MM.1S (cell line): ENCODE measurements around the gene PCDHB13.
"Not testable (repeated sequence)": the region's sequence is repeated elsewhere in the genome, so short reads cannot be mapped to it uniquely, and the experiment has no call there.

Experiments
- DNase-seq: peaks from one replicate; pipeline ENCODE4 v3.0.0-alpha.2; 2015
- H2AFZ ChIP-seq: fragments of 300-600 bp; sonication (generic); 2 replicates; pipeline ENCODE4 v1.6.0; 2016; ENCODE audit warnings: antibody characterized with exemption, low read length
- H3F3A ChIP-seq: fragments of 300-600 bp; sonication (generic); 2 replicates; pipeline ENCODE4 v1.6.1; 2016; ENCODE audit warnings: mild to moderate bottlenecking, antibody characterized with exemption, low read length, moderate library complexity, mixed read lengths; ENCODE audit not compliant: insufficient read depth
- H3K27ac ChIP-seq: fragments of 300-600 bp; sonication (generic); 2 replicates; pipeline ENCODE4 v1.5.1; 2016; ENCODE audit warnings: mild to moderate bottlenecking, low read length
- H3K27me3 ChIP-seq: fragments of 300-600 bp; sonication (generic); replicated peaks from 2 replicates; pipeline ENCODE4 v1.6.0; 2016; ENCODE audit warnings: low read length; ENCODE audit not compliant: insufficient read depth
- H3K36me3 ChIP-seq: fragments of 300-600 bp; sonication (generic); replicated peaks from 2 replicates; pipeline ENCODE4 v1.6.1; 2016; ENCODE audit warnings: mild to moderate bottlenecking, low read length, mixed read lengths; ENCODE audit not compliant: insufficient read depth
- H3K4me1 ChIP-seq: fragments of 300-600 bp; sonication (generic); 2 replicates; pipeline ENCODE4 v1.6.1; 2016; ENCODE audit warnings: low read length, mixed read lengths
- H3K4me2 ChIP-seq: fragments of 300-600 bp; sonication (generic); 2 replicates; pipeline ENCODE4 v1.6.0; 2016; ENCODE audit warnings: low read depth, low read length
- H3K4me3 ChIP-seq: fragments of 300-600 bp; sonication (generic); 2 replicates; pipeline ENCODE4 v1.5.1; 2016; ENCODE audit warnings: low read length, mixed read lengths
- H3K79me2 ChIP-seq: fragments of 300-600 bp; sonication (generic); 2 replicates; pipeline ENCODE4 v1.6.1; 2016; ENCODE audit warnings: mixed run types, low read length, mixed read lengths
- H3K9ac ChIP-seq: fragments of 300-600 bp; sonication (generic); 2 replicates; pipeline ENCODE4 v1.6.1; 2016; ENCODE audit warnings: low read length, mixed read lengths
- H3K9me2 ChIP-seq: fragments of 300-600 bp; sonication (generic); replicated peaks from 2 replicates; pipeline ENCODE4 v1.6.1; 2016; ENCODE audit warnings: mild to moderate bottlenecking, low read length, mixed read lengths; ENCODE audit not compliant: insufficient read depth
- H3K9me3 ChIP-seq: fragments of 300-600 bp; sonication (generic); replicated peaks from 2 replicates; pipeline ENCODE4 v1.6.1; 2016; ENCODE audit warnings: mild to moderate bottlenecking, low read length, mixed read lengths; ENCODE audit not compliant: insufficient read depth
- H4K20me1 ChIP-seq: fragments of 300-600 bp; sonication (generic); 2 replicates; pipeline ENCODE4 v1.6.1; 2016; ENCODE audit warnings: mild to moderate bottlenecking, low read length, moderate library complexity, mixed read lengths; ENCODE audit not compliant: insufficient read depth
- EZH2 ChIP-seq: fragments of 300-600 bp; sonication (generic); optimal IDR thresholded peaks from 2 replicates; pipeline ENCODE3; 2017; ENCODE audit warnings: low read depth, mild to moderate bottlenecking, antibody characterized with exemption, low read length, mixed read lengths
- EZH2phosphoT487 ChIP-seq: fragments of 300-600 bp; sonication (generic); IDR thresholded peaks from 2 replicates; pipeline ENCODE4 v1.6.1; 2018; ENCODE audit warnings: antibody characterized with exemption, low read length
- TF ChIP-seq, protein P1 (sequence below): fragments of 300-600 bp; sonication (generic); IDR thresholded peaks from 2 replicates; pipeline ENCODE4 v1.5.1; 2016; ENCODE audit warnings: antibody characterized with exemption, low read length, mixed read lengths

The PCDHB13 gene

DNA sequence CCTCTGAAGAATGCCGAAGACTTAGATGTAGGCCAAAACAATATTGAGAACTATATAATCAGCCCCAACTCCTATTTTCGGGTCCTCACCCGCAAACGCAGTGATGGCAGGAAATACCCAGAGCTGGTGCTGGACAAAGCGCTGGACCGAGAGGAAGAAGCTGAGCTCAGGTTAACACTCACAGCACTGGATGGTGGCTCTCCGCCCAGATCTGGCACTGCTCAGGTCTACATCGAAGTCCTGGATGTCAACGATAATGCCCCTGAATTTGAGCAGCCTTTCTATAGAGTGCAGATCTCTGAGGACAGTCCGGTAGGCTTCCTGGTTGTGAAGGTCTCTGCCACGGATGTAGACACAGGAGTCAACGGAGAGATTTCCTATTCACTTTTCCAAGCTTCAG, 864 bp downstream of the PCDHB13 start:
- not testable (repeated sequence) for H3K9me2 ChIP-seq, H3K9ac ChIP-seq, H3K36me3 ChIP-seq, H4K20me1 ChIP-seq, H3F3A ChIP-seq, H3K4me1 ChIP-seq, H2AFZ ChIP-seq, H3K9me3 ChIP-seq, H3K27ac ChIP-seq, H3K27me3 ChIP-seq, H3K4me3 ChIP-seq, H3K4me2 ChIP-seq, H3K79me2 ChIP-seq, DNase-seq

DNA sequence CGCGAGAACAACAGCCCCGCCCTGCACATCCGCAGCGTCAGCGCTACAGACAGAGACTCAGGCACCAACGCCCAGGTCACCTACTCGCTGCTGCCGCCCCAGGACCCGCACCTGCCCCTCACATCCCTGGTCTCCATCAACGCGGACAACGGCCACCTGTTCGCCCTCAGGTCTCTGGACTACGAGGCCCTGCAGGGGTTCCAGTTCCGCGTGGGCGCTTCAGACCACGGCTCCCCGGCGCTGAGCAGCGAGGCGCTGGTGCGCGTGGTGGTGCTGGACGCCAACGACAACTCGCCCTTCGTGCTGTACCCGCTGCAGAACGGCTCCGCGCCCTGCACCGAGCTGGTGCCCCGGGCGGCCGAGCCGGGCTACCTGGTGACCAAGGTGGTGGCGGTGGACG, 1.8 kb downstream of the PCDHB13 start:
- H3K4me2 ChIP-seq, H4K20me1 ChIP-seq, H3K36me3 ChIP-seq, DNase-seq, H2AFZ ChIP-seq, H3F3A ChIP-seq, H3K27ac ChIP-seq, H3K79me2 ChIP-seq, H3K27me3 ChIP-seq, H3K9me3 ChIP-seq, H3K4me1 ChIP-seq, H3K9me2 ChIP-seq, H3K4me3 ChIP-seq, H3K9ac ChIP-seq: not testable (repeated sequence)

DNA sequence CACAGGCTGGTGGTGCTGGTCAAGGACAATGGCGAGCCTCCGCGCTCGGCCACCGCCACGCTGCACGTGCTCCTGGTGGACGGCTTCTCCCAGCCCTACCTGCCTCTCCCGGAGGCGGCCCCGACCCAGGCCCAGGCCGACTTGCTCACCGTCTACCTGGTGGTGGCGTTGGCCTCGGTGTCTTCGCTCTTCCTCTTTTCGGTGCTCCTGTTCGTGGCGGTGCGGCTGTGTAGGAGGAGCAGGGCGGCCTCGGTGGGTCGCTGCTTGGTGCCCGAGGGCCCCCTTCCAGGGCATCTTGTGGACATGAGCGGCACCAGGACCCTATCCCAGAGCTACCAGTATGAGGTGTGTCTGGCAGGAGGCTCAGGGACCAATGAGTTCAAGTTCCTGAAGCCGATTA, 2.3 kb downstream of the PCDHB13 start:
- H3F3A ChIP-seq, H3K9ac ChIP-seq, H3K36me3 ChIP-seq, H2AFZ ChIP-seq, DNase-seq, H3K79me2 ChIP-seq, H3K27ac ChIP-seq, H3K4me3 ChIP-seq, H3K27me3 ChIP-seq, H3K9me2 ChIP-seq, H3K9me3 ChIP-seq, H4K20me1 ChIP-seq, H3K4me1 ChIP-seq, H3K4me2 ChIP-seq: not testable (repeated sequence)

DNA sequence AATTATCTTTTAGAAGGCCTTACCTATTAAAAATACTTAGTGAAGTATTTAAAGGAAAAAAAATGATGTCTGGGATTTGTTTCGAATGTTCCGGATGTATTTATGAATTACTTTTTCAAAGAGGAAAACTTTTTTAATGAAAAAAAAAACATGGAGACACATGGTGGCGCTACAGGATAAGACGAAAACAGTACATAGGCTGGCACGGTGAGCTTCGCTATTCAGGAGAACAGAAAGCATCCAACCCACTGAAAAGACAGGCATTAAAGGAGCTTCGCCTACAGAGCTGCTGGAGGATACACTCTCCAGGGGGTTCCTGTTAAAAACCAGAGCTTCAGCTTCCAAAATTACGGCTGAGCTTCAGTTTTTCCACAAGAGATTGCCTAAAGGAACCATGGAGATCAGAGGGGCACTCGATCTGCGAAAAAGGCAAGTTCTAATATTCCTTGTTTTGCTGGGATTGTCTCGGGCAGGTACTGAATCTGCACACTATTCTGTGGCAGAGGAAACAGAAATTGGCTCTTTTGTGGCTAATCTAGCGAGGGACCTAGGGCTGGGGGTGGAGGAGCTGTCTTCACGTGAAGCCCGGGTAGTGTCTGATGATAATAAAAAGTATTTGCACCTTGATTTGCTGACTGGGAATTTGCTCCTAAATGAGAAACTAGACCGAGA, 9.5 kb downstream of the PCDHB13 start, which contains the start of gene PCDHB14:
Gene PCDHB14 (plus strand): TSS at position 232 of the 672 bp plus-strand sequence. CDS start 163 bp downstream, at position 395.
- Histone ChIP-seq H3K27ac (no peak within 1 kb of the TSS), H3K36me3 (no peaks in the 10 kb centered on the region), H4K20me1 (no peaks in the 10 kb centered on the region), H3K27me3 (no peaks in the 10 kb centered on the region), H2AFZ (peak within 1 kb of the TSS; percentile 94), H3K4me1 (no peaks in the 10 kb centered on the region), H3K9ac (peak within 1 kb of the TSS; percentile 34; the same call in 1 of the 2 replicates), H3F3A (no peaks in the 10 kb centered on the region), H3K9me3 (no peaks in the 10 kb centered on the region), H3K79me2 (no peaks in the 10 kb centered on the region), H3K4me3 (peak within 1 kb of the TSS; percentile 65), H3K9me2 (no peaks in the 10 kb centered on the region), H3K4me2 (peak within 1 kb of the TSS; percentile 90)
- TF ChIP-seq, protein P1, sequence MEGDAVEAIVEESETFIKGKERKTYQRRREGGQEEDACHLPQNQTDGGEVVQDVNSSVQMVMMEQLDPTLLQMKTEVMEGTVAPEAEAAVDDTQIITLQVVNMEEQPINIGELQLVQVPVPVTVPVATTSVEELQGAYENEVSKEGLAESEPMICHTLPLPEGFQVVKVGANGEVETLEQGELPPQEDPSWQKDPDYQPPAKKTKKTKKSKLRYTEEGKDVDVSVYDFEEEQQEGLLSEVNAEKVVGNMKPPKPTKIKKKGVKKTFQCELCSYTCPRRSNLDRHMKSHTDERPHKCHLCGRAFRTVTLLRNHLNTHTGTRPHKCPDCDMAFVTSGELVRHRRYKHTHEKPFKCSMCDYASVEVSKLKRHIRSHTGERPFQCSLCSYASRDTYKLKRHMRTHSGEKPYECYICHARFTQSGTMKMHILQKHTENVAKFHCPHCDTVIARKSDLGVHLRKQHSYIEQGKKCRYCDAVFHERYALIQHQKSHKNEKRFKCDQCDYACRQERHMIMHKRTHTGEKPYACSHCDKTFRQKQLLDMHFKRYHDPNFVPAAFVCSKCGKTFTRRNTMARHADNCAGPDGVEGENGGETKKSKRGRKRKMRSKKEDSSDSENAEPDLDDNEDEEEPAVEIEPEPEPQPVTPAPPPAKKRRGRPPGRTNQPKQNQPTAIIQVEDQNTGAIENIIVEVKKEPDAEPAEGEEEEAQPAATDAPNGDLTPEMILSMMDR, result peak; percentile 61
- TF ChIP-seq EZH2, result no peak
- no peak for TF ChIP-seq EZH2phosphoT487
- DNase-seq, result peak; percentile 75

DNA sequence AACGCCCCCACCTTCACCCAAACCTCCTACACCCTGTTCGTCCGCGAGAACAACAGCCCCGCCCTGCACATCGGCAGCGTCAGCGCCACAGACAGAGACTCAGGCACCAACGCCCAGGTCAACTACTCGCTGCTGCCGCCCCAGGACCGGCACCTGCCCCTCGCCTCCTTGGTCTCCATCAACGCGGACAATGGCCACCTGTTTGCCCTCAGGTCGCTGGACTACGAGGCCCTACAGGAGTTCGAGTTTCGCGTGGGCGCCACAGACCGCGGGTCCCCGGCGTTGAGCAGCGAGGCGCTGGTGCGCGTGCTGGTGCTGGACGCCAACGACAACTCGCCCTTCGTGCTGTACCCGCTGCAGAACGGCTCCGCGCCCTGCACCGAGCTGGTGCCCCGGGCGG, 11.1 kb downstream of the PCDHB13 start:
- H3K79me2 ChIP-seq, H3K27ac ChIP-seq, H3K27me3 ChIP-seq, H3K9me3 ChIP-seq, H2AFZ ChIP-seq, H3K9me2 ChIP-seq, H3K4me2 ChIP-seq, H3K36me3 ChIP-seq, H3K4me1 ChIP-seq, H4K20me1 ChIP-seq, H3K9ac ChIP-seq, H3F3A ChIP-seq, H3K4me3 ChIP-seq, DNase-seq: not testable (repeated sequence)

DNA sequence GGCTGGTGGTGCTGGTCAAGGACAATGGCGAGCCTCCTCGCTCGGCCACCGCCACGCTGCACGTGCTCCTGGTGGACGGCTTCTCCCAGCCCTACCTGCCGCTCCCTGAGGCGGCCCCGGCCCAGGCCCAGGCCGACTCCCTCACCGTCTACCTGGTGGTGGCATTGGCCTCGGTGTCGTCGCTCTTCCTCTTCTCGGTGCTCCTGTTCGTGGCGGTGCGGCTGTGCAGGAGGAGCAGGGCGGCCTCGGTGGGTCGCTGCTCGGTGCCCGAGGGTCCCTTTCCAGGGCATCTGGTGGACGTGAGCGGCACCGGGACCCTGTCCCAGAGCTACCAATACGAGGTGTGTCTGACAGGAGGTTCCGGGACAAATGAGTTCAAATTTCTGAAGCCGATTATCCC, 11.7 kb downstream of the PCDHB13 start:
- H3K4me2 ChIP-seq, DNase-seq, H3K9ac ChIP-seq, H3K4me3 ChIP-seq, H3K36me3 ChIP-seq, H3K79me2 ChIP-seq, H3F3A ChIP-seq, H3K9me2 ChIP-seq, H3K27ac ChIP-seq, H3K4me1 ChIP-seq, H3K27me3 ChIP-seq, H3K9me3 ChIP-seq, H2AFZ ChIP-seq, H4K20me1 ChIP-seq: not testable (repeated sequence)
